Esophagus mucosa (tissue), 1 donor: ENCODE measurements around the gene TMEM89. TPM values are rescaled to one million over a fixed set of nuclear protein-coding genes. Genes with fewer than 3 reads are reported as not detected.

Experiments used
- ATAC-seq: fragments of 200-7000 bp; cut with Tn5 transposase; one replicate; pipeline ENCODE4 v1.9.1; 2020
- total RNA-seq: library from RNA; stranded (reverse); gene quantifications from one replicate; pipeline ENCODE4 v1.2.4, GENCODE V29; 2023
- donor health status: DM: yes; HTN: yes; CAD: no.

TMEM89 gene
- total RNA-seq, 1 donor from 2014 or later, result not detected

DNA sequence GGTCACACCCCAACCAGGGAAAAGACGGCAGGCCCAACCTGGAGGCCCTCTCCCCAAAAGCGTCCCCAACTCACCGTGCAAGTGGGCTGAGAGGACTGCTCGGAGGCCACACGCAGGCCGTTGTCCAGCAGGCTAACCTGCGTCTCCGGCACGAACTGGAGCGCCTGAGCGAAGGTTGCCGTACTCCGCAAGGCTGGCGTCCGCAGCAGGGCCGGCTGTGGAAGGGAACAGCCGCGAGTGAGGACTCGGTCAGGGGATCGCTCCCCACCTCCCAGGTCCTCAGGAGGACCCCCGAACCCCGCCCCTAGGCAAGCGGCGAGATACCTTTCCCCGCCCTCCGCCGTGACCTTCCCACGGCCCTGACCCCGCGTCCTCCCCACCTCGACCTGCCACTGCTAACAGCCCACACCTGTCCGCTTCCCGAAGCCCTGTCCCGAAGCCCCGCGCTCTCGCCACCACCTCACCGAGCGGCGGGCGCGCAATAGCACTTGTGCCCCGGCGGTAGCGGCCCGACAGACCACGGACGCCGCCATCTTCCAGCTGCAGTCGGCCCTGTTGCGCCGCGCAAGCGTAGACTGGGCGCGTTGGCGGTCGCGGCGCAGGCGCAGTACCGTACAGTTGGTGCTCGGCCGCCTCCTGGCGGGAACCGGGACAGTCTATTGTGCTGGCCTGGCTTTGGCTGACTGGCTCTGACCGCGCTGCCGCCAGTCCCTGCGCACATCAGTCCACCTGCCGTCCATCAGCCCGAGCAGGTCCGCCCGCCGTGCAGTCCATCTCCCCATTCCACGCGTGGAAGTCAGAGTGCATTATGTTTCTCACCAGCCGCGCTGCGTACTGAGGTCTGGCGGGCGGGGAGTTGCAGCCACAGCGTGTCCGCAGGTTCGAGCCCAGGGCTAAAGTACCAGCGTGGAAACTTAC, 12.2 kb downstream of the TMEM89 start, which contains the start of gene UQCRC1:
Gene UQCRC1, minus strand, starts transcription at position 559 of the 918 bp plus-strand sequence. Its CDS starts 26 bp downstream, at position 533.
- ATAC-seq, result peak; percentile 98

DNA sequence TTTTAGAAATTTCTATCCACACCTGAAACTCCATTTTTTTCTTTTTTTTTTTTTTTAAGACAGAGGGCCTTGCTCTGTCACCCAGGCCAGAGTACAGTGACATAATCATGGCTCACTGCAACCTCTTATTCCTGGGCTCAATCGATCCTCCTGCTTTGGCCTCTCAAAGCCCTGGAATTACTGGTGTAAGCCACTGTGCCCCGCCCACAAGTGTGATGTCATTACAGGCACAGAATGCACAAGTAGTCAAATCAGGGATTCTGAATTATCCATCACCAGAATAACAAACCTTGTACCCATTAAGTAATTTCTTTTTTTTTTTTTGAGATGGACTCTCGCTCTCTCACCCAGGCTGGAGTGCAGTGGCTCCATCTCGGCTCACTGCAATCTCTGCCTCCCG, 14.1 kb downstream of the TMEM89 start:
- ATAC-seq, result no peak

GRCh38 chr3:48601622-48601994, 20.0 kb downstream of the TMEM89 start:
- no peak for ATAC-seq

DNA sequence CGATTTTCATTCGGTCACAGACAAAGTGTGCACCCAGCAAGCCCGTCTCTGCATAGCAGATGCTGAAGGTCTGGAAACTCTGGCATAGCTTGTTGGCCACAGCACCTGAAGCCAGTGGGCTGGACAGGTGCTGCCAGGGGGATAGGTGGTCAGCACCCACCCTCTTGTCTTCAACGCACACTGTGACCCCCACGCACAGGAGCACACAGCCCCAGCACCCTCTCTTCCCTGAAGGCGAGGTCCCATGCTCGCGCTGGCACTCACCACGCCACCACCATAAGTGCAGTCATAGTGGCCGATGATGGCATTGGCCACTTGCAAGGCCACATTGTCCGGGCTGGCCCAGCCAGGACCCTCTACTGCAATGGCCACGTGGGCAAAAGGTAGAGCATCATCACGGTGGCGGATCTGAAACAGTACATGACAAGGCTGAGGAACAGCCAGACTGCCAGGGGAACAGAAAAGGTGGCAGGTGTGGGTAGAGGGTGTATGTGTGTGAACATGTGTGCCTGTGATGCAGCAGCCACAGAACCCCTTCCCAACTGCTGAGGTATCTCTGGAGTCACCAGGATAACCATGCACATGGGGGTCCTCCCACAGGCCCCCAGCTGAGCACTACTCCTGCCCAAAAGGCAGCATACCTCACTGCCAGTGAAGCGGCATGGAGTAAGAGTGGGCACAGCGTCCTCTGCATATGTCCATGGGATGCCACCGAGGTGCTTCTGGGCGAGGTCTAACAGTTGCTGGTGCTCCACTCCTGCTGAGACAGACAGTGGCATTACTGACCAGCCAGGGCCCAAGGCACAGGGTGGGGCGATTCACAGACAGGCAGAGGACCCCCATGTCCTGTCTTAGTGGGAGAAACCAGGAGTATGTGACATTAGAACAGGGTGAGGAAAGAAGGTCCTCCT, 20.6 kb downstream of the TMEM89 start:
- no peak for ATAC-seq

DNA sequence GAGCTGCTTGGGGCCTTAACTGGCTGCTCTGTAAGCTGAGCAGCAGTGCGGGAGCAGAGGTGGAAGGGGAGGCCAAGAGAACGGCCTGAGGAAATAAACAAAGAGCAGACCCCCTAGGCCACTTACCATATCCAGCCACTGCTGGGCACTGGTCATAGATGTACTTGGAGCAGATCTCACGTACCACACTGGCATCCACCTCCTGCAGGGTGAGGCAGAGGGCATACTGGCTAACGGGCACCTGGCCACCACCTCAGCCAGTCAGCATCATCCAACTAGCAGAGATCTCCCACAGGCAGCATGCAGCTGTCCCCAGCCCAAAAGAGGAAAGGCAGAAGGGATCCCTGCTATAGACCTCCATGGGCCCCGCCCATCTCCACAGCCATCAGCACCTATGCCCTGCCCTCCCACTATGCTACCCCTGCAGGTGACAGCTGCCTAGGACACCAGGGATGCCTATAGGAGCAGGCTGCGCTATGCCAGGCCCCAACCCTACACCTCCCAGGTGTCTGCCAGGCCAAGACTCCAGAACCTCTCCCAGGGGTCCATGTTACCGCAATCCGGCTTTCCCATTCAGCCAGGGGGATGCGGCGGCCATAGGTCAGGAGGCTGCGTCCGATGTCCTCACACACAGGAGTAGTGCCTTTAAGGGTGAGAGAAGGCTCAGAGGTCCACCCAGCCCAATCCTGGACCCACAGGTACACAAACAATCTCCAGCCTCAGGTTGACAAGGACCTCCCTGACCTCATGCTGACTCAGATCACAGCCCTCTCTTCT, 21.9 kb downstream of the TMEM89 start:
- ATAC-seq, result no peak

DNA sequence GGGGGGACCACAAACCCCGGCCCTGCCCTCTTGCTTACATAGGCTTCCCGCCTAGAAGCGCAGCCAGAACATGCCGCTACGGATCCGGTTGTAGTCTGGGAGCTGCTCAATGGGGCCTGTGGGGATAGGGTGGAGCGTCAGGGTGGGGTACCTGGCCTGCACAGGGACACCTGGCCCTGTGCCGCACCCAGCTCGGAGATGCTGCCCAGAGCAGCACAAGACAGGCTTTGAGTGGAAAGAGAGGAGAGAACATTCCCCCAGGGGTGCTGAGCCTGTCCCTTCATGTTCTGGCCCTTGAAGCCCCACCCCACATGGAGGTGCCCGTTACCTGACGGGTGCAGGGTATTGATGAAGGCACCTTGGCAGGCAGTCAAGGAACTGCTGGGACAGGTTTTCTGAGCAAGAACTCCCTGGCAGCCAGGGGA, 22.5 kb downstream of the TMEM89 start:
- ATAC-seq, result peak; percentile 86

DNA sequence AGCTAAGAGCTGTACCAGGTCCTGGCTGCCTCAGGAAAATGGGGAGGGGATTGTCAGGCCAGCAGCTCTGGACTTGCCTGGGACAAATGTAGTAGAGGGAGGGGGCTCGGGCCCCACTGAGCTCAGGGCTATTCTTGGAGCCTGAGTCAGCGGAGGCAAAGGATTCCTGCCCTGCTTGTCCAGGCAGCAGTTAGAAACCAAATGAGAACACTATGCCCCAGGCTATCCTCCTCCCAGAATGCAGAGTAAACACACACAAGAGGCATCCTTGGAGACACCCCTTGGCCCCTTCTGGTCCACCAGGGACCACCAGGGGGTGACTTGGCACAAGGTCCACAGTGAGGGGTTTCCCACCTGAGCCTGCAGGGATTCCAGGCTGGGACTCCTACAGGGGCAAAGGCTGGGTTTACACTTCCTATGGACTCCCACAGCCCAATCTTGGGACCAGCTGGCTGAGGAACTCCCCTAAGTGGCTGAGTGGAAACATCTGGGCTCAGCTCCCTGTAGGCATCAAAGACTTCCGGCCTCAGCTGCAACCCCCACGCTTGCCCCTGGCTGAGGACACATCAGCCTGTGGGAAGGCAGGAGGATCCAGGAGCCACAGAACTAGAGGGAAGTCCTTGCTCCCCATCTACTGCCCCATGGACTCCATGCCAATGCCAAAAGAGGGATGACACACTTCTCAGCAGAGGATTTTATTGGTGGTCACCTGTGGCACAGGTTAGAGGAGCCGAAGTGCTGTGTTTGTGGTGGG, 23.1 kb downstream of the TMEM89 start:
- ATAC-seq, result peak; percentile 55

- ATAC-seq, result no peak
Measured at GRCh38 chr3:48597408-48597800, 24.2 kb downstream of the TMEM89 start.

DNA sequence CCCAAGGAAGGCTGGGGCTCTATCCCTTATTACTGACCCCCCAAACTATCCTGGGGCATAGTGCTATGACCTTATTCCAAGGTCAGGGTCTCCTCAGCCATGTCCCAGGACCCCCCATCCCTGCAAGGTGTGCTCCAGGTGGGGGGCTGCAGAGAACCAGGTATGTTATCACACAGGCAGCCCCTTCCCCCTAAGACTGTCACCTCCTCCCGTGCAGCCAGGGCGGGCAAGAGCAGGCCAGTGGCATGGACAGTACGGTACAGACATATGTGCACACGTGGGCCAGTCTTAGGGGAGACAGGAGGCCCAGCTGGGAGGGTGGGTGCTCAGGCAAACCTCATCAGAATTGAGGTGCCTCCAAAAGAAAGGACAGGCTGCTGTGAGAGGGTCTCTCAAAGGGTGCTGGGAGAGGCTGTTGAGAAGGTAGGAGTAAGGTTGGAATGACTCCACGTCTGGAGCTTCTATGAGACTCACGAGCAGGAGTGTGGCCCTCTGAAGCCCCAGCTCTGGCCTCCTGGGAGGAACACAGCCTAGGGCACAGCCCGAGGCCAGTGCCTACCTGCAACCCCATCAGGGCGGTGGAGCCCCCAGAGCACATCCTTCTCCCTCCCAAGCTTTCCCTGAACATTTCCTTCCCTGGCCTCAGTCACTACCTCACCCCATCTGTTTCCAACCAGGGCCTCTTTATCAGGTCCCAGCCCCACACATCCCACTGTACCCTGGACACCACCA, 24.7 kb downstream of the TMEM89 start:
- ATAC-seq, result no peak

DNA sequence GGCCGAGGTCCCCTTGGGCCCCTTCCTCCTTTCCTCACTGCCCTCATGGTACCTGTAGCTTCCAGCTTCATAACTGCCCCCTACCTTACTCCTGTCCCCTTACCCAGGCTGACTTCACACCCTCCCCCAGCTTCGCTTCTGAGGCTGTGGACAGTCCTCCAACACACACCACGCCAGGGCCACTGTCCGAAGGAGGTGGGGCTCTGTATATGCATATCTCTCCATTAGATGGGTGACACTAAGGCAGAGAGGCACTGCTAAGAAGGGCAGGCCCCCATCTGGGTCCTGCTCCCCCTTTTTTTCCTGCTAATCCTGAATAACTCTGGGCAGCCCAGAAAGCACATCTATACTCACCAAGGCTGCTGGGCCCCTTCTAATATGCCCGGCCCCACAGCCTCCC, 25.4 kb downstream of the TMEM89 start:
- no peak for ATAC-seq

GRCh38 chr3:48595526-48596121, 25.9 kb downstream of the TMEM89 start:
- ATAC-seq, result peak; percentile 36

GRCh38 chr3:48595075-48595525, 26.5 kb downstream of the TMEM89 start, which contains the start of gene COL7A1:
Gene COL7A1, minus strand, starts transcription at chr3:48595329. Its CDS starts 170 bp downstream, at chr3:48595159.
- ATAC-seq, result no peak

DNA sequence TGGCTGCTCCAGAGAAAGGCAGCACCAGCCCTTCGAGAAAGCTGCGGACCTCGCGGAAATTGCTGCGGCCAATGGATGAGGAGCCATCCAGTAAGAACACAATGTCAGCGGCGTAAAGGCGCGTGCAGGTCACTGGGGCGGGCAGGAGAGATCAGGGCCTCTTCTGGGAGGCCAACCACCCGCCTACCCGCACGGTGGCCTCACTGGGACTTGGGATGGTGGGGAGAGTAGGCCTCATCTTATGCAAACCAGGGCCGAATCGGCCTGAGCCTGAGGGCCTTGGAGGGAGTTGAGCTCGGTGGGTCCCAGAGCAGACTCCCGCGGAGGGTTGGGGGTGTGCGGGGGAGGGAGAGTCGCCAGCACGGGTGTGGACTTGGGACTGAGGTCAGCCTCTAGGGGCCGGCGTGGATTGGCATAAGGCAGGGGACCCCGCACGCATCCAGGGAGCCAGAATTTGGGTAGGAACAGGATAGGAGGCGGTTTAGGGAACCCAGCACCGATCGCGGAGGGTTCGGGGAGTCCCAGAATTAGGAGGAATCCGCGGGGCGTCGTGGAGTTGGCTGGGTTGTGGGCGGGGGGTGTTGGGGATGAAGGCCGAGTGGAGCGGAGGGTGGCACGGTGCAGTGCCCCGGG, 27.0 kb downstream of the TMEM89 start:
- no peak for ATAC-seq

DNA sequence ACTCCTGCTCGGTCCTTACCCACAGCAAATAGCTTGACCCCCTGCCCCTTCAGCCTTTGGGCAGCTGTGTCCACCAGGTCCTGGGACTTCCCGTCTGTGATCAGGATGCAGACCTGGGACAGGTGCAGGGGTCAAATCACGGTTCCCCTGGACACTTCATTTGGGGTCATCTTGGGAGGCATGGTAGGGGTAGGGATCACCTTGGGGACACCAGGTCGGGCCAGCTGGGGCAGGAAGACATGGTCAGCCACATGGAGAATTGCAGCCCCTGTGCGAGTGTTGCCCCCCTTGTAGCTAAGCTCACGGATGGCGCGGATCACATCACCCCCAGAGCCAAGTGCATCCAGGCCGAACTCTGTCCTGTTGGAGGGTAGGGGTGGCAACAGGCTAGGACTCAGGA, 28.2 kb downstream of the TMEM89 start:
- ATAC-seq, result no peak

GRCh38 chr3:48592519-48593087, 29.0 kb downstream of the TMEM89 start:
- no peak for ATAC-seq

DNA sequence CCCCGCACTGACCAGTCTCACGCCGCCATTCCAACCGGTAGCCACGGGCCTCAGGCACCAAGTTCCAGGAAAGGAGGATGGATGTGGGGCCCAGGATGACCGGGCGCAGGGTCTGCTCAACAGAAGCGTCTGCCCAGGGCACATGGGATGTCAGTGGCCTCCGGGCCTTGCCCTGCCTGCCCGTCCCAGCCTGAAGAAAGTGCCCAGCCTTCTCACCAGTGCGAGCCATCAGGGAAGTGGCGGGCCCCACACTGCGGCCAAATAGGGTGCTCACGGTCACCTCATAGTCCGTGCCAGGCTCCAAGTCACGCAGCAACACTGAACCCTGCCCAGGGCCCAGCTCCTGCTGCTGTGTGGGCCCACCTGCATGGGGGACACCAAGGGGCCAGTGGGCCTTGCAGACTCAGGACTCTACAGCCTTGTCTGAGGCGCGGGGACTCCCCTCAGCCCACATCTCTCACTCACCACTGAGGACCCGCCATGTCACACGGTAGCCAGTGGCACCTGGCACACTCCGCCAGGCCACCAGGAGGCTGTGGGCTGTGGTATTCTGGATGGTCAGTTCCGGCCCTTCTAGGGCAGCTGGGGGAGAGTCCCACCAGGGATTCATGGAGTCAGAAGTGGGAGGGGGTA, 29.6 kb downstream of the TMEM89 start:
- ATAC-seq, result no peak

DNA sequence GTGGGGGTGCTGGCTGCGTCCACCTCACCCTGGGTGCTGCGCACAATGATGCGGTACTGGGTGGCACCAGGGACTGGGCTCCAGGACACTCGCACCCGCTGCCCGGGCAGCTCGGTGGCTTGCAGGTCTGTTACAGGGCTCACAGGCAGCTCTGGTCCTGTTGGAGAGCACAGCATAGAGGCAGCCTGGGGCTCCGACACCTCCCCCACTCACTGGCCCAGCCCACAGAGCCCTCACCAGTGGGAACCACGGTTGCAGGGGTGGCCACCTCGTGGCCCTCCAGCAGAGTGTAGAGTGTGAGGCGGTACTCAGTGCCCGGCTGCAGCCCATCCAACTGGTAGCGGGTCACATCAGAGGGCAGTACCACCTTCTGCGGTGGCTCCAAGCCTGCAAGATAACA, 30.1 kb downstream of the TMEM89 start:
- no peak for ATAC-seq

DNA sequence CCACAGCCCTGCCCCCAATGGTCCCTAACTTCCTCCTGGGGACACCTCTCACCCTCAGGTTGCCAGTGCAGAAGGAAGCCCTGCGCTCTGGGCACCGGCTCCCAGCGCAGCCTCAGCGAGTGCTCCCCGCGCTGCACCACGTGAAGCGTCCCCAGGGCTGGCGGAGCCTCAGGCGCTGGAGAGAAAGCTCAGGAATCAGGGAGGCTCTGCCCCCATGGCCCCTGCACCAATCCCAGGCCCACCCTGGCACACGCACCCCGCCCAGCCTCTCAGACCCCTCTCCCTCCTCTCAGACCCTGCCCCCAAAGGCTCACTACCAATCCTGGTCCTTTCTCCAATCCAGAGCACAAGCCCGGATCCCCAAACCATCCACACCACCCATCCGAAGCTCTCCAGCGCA, 33.3 kb downstream of the TMEM89 start:
- no peak for ATAC-seq

- ATAC-seq, result no peak
Measured at GRCh38 chr3:48587686-48588085, 33.9 kb downstream of the TMEM89 start.
